IPS DF 6.9 (cell line): Measurements from ENCODE around the gene BTBD7.

Source experiments
- DNase-seq: peaks from one replicate; pipeline ENCODE4 v3.0.0-alpha.2; 2013; ENCODE audit warnings: low read depth, low spot score
- H3K27ac ChIP-seq: one replicate; pipeline ENCODE4 v1.5.1; 2013; ENCODE audit warnings: low read length, control low read depth
- H3K27me3 ChIP-seq: 2 replicates; pipeline ENCODE4 v1.6.1; 2013; ENCODE audit warnings: mild to moderate bottlenecking, low read length; ENCODE audit not compliant: control insufficient read depth, insufficient read depth
- H3K36me3 ChIP-seq: 2 replicates; pipeline ENCODE4 v1.6.1; 2013; ENCODE audit warnings: low read length; ENCODE audit not compliant: control insufficient read depth, insufficient read depth
- H3K4me1 ChIP-seq: 2 replicates; pipeline ENCODE4 v1.6.1; 2013; ENCODE audit warnings: low read length; ENCODE audit not compliant: control insufficient read depth, insufficient read depth
- H3K4me3 ChIP-seq: 2 replicates; pipeline ENCODE4 v1.5.1; 2013; ENCODE audit warnings: mild to moderate bottlenecking, low read length
- H3K9me3 ChIP-seq: 2 replicates; pipeline ENCODE4 v1.6.1; 2013; ENCODE audit warnings: low read length, inconsistent platforms; ENCODE audit not compliant: control insufficient read depth, insufficient read depth
- WGBS: extraction: QIAGEN DNeasy Blood & Tissue Kit; methylation state at CpG from one replicate; pipeline ENCODE4 v1.1.7; 2013; ENCODE audit warnings: mixed read lengths, missing lambda C conversion rate; ENCODE audit not compliant: insufficient read length, insufficient coverage; 5-methylcytosine and 5-hydroxymethylcytosine counted together

The BTBD7 gene

DNA sequence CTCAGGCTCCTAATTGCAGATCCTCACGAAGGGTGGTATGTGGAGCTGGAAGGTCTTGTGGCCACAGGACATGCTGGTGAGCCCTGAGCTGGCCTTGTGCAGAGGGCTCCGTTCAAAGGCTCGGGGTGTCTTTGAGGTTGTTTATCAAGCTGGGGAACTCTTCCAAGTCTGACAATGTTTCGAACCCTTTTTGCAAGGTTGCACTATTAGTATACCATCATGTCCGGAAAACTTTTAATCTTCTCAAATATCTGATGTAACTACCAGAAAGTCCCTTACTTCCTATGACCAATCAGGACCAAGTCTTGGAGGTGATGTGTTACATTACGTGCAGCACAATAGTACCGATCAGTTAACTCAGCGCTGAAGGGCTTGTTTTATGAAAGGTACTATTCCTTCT lies 104.3 kb downstream of the BTBD7 start:
- no peak overlapping the region for H3K27ac ChIP-seq
- H3K9me3 ChIP-seq = no peaks in the 10 kb centered on the region
- WGBS = no CpG with 5 or more reads among the region's 8 CpGs
- H3K36me3 ChIP-seq = peaks cover 3% of the 10 kb centered on the region; the same call in 1 of the 2 replicates
- H3K4me3 ChIP-seq = no peak overlapping the region
- H3K4me1 ChIP-seq = no peaks in the 10 kb centered on the region
- H3K27me3 ChIP-seq = no peaks in the 10 kb centered on the region
- DNase-seq = no peak

DNA sequence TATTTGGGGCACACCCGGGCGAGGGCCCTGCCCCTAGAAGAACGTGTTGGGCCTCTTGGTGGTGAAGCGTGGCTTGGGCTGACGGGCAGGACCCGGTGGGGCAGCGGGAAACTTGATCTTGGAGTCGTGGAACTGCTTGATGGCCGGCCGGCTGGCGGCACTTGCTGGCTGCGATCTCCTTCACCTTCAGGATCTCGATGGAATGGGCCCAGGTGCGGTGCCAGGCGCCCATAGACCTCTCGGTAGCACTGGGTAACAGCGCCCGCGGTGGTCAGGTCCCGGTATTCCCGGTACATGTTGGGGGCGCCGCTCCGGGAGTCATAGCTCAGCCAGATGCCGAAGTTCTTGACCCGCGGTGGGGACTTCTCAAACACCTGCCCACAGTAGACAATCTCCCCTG lies 109.3 kb downstream of the BTBD7 start:
- no CpG with 5 or more reads among the region's 27 CpGs for WGBS
- Histone ChIP-seq H3K4me1 (no peaks in the 10 kb centered on the region), H3K27ac (no peak overlapping the region), H3K27me3 (no peaks in the 10 kb centered on the region), H3K36me3 (peaks cover 3% of the 10 kb centered on the region; the same call in 1 of the 2 replicates), H3K4me3 (no peak overlapping the region), H3K9me3 (no peaks in the 10 kb centered on the region)
- DNase-seq = no peak

DNA sequence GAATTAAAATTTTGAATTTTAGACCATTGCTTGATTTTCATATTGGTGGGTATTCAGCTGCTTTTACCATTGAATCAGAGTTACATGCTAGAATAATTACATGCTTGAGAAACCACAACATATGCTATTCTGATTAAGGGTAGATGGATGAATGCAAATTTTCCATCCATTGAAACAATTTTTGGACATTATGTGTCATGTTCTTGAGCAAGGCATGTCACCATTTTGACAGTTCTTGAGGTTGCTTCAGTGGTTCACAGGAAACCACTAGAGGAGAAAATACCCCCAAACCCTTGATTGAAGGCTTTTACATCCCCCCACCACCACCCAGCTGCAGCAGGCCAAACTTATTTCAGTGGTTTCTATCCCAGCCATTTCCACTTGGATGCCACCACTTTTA lies 112.3 kb downstream of the BTBD7 start:
- H3K4me3 ChIP-seq = no peak overlapping the region
- DNase-seq = no peak
- no peak overlapping the region for H3K27ac ChIP-seq
- H3K36me3 ChIP-seq = peaks cover 3% of the 10 kb centered on the region; the same call in 1 of the 2 replicates
- no peaks in the 10 kb centered on the region for H3K27me3 ChIP-seq
- H3K9me3 ChIP-seq = no peaks in the 10 kb centered on the region
- H3K4me1 ChIP-seq = no peaks in the 10 kb centered on the region

DNA sequence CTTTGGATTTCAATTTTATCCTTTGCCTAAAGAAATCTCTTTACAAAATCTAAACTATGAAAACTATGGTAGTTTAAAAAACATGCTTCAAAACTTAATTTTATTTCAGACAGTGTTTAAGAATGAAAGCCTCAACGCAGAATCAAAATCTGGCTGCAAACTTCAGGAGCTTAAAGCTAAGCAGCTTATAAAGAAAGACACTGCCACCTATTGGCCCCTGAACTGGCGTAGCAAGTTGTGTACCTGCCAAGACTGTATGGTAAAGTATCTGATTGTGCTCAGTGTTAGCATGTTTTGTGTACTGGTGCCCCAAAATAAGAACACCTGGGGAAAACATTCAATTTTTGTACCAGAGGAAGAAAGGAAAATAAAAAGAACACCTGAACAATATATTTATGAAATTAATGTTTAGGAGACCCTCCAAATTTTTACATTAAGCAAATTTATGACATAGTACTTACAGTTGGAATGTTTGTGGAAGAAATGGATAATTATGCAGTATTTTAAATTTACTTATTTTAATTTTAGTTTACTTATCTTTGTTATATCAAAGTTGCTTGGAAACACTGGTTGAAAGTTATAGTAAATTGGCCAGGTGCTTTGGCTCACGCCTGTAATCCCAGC lies 113.6 kb downstream of the BTBD7 start:
- peaks cover 5% of the 10 kb centered on the region; the same call in 1 of the 2 replicates for H3K36me3 ChIP-seq

DNA sequence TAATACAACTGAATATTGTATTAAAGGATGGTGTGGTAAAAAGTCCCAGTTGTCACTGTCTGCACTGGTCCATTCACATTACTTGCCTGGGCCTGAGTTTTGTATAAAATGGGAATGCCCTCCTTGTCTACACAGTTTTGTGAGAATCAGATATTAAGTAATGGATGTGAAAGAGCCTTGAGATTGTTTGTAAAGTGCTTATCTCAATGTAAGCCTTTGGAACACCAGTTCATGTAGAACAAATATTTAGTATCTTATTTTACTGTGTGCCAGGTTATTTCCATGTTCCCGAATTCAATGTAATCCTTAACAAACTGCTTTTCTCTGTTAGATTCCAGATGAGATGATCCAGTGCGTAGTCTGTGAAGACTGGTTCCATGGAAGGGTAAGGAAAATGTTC lies 118.2 kb downstream of the BTBD7 start:
- Histone ChIP-seq H3K27me3 (no peaks in the 10 kb centered on the region), H3K4me1 (no peaks in the 10 kb centered on the region), H3K36me3 (peaks cover 5% of the 10 kb centered on the region; the same call in 1 of the 2 replicates), H3K27ac (no peak overlapping the region), H3K4me3 (no peak overlapping the region), H3K9me3 (no peaks in the 10 kb centered on the region)
- DNase-seq = no peak
- WGBS = no CpG with 5 or more reads among the region's 2 CpGs

More for the DNA sequence above, 113.6 kb downstream of the BTBD7 start:
- no peaks in the 10 kb centered on the region for H3K9me3 ChIP-seq
- DNase-seq = peak; percentile 18
- no peaks in the 10 kb centered on the region for H3K27me3 ChIP-seq
- H3K4me3 ChIP-seq = no peak overlapping the region
- no peaks in the 10 kb centered on the region for H3K4me1 ChIP-seq
- WGBS = no CpG with 5 or more reads among the region's 3 CpGs
- H3K27ac ChIP-seq = no peak overlapping the region

DNA sequence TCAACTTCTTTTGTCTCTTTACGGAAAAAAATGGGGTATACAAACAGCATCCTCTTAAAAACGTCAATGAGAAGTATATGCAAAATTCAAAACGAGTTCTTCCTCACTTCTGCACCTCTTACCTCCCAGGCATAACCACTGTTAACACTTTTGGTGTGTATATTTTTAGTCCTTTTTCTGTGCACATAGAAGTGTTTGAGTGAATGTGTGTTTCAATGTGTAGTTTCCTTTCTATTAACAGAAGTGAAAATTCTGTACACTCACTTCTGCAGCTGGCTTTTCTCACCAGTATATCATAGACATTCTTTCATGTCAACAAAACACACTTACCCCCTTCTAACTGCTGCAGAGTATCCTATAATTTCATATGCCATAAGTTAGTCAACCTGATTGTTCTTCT lies 120.4 kb downstream of the BTBD7 start:
- no peaks in the 10 kb centered on the region for H3K9me3 ChIP-seq
- peaks cover 5% of the 10 kb centered on the region; the same call in 1 of the 2 replicates for H3K36me3 ChIP-seq
- no peaks in the 10 kb centered on the region for H3K4me1 ChIP-seq
- no peaks in the 10 kb centered on the region for H3K27me3 ChIP-seq
- H3K27ac ChIP-seq = no peak overlapping the region
- no peak for DNase-seq
- WGBS = no CpG with 5 or more reads among the region's 3 CpGs
- H3K4me3 ChIP-seq = no peak overlapping the region

DNA sequence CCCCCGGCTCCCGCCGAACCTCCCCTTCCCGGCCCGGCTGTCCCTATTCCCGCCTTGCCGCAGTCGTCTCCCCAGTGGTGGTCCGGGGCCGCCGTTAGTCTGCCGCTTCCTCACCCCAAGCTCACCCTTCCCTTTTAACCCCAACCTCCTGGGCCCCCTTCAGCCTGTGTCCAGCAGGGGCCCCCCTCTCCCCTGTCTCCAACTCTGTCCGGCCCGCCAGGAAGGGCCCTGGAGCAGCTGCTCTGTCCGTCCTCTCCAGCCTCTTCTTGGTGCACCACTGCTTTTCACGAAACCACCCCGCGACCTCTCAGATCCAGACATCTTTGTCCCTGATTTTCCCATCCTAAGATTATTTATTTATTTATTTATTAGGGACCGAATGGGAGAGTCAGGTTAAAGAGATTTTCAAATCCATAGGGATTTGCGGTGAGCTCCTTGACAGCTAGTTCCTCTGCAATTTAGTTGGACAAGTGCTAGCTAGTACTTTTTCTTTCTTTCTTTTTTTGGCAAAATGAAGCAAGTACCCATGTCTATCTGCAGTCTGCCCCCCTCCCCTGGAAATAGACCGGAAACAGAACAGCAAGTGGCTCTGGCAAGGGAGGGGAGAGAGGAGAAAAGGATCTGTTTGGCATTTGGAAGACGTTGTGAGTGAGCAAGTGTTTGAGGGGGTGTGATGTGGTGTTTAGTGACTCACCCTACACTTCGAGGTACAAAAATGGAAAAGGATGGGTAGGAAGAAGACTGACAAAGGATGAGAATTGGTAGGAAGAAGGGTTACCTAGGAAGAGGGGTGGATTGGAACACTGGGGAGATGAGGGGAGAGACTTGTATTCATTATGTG lies 125.1 kb downstream of the BTBD7 start:
- H3K36me3 ChIP-seq = no peaks in the 10 kb centered on the region
- WGBS = no CpG with 5 or more reads among the region's 23 CpGs

DNA sequence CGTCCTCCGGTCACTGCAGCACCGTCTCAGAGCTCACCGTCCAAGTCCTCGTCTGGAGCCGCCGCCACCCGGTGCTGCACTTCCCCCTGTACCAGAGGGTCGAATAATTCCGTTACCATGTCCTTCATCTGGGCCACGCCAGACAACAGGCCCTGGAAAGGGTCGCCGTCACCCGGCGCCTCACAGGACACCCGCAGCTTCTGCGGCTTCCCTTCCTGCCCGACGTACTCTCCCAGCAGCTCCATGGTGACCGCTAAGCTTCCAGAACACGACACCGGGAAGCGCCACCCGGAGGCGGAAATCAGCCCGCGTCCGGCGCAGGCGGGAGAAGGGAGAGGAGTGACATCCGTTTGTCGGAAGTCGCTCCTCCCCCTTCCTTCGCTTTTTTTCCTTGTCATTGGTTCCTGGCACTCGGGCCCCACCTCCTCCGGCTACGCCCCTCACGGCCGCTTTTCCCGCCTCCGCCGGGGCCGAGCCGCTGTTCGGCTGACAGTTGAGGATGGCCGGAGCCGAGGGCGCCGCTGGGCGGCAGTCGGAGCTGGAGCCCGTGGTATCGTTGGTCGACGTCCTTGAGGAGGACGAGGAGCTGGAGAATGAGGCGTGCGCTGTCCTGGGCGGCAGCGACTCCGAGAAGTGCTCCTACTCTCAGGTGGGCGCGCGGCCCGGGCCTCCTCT lies 125.9 kb downstream of the BTBD7 start, which contains the start of the genes GON7 and UBR7:
GON7 (minus strand) TSS at position 273 of the 675 bp plus-strand sequence; CDS start at position 245, 28 bp downstream.
UBR7 (plus strand) TSS at position 464 of the 675 bp plus-strand sequence; CDS start at position 500, 36 bp downstream.
- peak; percentile 97 for DNase-seq
- Histone ChIP-seq H3K36me3 (no peaks in the 10 kb centered on the region), H3K27me3 (no peaks in the 10 kb centered on the region), H3K4me1 (no peaks in the 10 kb centered on the region), H3K27ac (no peak within 1 kb of the TSS), H3K4me3 (peak within 1 kb of the TSS; percentile 72; the same call in 1 of the 2 replicates), H3K9me3 (no peaks in the 10 kb centered on the region)
- no CpG with 5 or more reads among the region's 65 CpGs for WGBS

More for the DNA sequence above, 125.1 kb downstream of the BTBD7 start:
- Histone ChIP-seq H3K9me3 (no peaks in the 10 kb centered on the region), H3K27me3 (no peaks in the 10 kb centered on the region), H3K27ac (no peak overlapping the region), H3K4me3 (peak overlapping the region; percentile 72; the same call in 1 of the 2 replicates), H3K4me1 (no peaks in the 10 kb centered on the region)
- DNase-seq = no peak

DNA sequence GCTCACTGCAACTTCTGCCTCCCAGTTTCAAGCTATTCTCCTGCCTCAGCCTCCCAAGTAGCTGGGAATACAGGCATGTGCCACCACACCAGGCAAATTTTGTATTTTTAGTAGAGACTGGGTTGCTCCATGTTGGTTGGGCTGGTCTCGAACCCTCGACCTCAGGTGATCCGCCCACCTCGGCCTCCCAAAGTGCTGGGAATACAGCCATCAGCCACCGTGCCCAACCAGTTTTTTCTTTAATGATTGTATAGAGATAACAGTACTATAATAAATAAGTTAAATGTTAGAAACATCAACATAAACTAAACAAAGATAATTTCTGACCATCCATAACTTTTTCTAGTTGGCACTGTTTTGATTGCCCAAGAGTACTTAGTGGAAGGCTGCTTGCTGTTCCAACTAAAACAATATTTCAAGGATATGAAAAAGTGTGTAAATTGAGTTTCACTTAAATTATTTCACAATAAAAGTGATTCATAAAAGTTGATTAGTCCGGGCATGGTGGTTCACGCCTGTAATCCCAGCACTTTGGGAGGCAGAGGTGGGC lies 131.6 kb downstream of the BTBD7 start:
- Histone ChIP-seq H3K4me1 (no peaks in the 10 kb centered on the region), H3K9me3 (no peaks in the 10 kb centered on the region), H3K36me3 (no peaks in the 10 kb centered on the region), H3K27ac (no peak overlapping the region), H3K27me3 (no peaks in the 10 kb centered on the region), H3K4me3 (no peak overlapping the region)
- no CpG with 5 or more reads among the region's 7 CpGs for WGBS
- DNase-seq = no peak

DNA sequence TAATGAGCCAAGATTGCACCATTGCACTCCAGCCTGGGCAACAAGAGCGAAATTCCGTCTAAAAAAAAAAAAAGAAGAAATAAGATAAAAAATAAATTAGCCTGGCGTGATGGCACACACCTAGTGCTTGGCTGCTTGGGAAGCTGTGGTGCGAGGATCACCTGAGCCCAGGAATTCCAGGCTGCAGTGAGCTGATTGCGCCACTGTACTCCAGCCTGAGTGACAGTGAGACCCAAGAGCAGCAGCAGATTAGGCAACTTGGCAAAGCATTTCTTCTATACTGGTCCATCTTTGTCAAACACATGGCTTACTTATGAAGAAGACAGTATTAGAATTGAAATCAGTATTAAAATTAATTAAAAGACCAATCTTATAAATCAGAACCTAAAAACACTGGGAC lies 132.3 kb downstream of the BTBD7 start:
- Histone ChIP-seq H3K9me3 (no peaks in the 10 kb centered on the region), H3K4me1 (no peaks in the 10 kb centered on the region), H3K27me3 (no peaks in the 10 kb centered on the region), H3K36me3 (no peaks in the 10 kb centered on the region), H3K27ac (no peak overlapping the region), H3K4me3 (no peak overlapping the region)
- DNase-seq = no peak
- no CpG with 5 or more reads among the region's 5 CpGs for WGBS
